HG03175 (cell line): Measurements from ENCODE around the gene FOXO3.

ENCODE experiments used
- ATAC-seq: cut with Tn5 transposase; IDR thresholded peaks from one replicate; pipeline ENCODE4 v1.9.1; 2021; ENCODE audit warnings: mild to moderate bottlenecking, moderate library complexity; ENCODE audit not compliant: unreplicated experiment

Gene FOXO3

DNA sequence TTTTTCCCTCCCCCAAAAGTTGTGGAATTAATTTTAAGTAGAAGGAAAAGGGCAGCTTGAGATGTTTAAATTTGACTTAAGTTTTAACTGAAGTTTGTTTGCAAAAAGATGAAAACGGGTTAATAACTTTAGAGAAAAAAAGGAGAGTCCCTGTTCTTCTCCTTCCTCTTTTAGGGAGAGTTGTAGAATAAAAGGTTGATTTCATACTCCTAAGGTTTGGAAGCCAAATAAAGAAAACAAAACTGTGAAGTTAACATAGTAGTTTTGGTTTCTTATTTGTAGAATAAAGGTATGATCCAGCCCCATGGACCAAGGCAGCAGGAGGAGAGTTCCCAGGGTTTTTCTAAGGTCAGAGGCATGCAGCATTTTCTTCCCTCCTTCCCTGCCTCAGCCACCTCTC, 33.4 kb downstream of the FOXO3 start:
- ATAC-seq, result no peak

DNA sequence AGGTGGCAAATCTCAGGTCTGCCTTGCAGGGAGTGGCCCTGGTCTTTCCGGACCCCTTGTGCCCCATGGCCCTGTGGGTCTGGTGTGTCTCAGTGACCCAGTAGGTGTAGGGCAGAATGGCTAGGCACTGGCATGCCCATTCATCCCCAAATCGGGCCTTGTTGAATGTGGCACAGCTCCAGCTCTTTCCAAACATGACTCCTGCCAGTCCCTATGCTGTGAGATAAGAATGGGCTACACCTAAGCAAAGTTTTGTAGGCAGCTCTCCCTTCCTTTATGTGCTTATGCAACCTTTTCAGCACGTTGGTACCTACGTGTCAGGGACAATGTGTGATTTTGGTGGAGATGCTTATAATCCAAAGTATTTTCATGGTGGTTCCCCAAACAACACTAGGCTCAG, 33.9 kb downstream of the FOXO3 start:
- ATAC-seq, result no peak

DNA sequence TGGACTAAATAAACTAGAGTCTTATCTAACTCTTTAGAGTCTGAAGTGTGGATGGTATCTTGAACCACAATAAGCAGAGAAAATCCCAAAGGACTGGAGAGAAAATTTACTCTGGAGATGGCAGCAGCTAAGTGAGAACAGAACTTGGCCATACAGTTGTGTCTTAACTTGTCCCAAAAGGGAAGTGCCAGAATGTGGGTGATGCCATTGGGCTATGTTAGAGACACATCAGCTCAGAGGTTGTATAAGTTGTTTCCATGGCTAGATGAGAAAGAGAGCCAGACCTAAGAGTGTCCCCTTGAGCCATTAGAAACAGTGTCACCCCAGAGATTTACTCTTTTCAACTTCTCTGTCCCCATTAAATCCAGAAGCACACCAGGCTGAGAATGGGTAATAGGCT, 36.2 kb downstream of the FOXO3 start:
- ATAC-seq, result no peak

DNA sequence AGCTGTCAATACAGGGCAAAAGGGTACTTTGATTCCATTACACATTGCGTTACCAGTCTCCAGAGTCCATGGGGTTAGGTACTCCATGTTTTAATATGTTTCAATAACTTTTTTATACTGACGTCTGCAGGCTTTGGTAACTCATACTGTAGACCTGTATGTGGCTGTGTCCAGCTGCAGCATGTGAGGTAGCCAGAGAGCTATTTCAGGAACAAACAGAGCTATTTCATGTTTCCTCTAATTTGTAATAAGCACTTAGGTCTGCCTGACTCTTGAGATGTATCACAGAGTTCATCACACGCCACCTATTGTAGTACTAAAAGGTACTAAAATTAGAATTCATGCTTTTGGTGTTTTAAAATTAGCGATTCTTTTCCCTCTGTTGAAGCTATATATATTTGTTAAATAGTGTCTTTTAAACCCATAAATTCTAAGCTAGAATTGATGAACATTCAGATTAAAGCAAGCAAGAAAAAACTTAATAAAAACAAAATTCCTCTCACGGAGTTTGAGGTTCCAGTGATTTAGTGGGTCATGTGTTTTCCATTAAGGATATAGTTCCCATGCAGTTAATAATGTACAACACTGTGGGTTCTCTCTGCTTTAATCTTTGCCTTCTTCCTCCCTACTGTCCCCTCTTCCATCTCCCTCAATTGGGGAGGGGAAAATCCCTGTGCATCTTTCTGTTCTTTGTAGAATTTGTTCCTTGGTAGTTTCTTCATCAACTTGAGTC, 37.0 kb downstream of the FOXO3 start:
- ATAC-seq, result no peak

DNA sequence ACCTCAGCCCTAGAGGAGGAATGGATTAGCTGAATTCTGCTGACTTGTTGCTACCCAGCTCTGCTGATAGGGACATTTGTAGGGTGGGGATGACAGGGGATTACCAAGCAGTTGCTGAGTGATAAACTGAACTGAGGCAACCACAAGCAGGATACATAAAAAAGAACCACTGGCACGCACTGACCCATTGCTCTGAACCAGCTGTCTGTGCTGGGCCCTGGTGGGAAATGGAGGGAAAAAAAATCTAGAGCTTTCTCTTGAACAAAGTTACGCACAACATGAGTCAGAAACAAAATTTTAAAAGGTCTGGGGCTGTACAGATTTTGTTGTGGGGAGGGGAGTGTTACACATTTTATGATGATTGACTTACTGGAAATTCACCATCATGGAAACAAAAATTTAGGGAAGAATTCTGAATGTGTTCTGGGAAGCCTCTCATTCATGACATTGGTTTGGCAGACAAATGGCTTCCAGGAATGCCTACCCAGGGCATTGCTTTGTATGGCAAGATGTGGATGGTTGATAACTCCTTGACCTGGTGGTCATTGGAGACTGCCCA, 37.7 kb downstream of the FOXO3 start:
- peak; percentile 70 for ATAC-seq

DNA sequence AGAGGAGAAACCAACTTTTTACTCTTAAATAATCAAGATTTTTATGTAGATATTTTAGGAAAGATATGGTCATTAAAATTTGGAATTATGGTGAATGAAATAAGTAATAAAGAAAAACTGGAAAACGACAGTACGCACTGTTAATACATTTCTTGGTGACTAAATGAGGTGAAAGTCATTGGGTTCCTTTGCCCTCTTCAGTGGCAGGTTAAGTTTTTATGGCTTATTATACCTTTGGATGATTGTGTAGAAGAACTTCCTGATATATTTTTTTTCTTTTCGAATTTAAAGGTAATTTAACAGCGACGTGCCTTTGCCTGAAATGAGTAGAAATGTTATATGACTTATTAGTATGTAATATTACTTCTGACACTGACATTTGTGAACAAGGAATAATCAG, 43.4 kb downstream of the FOXO3 start:
- no peak for ATAC-seq

DNA sequence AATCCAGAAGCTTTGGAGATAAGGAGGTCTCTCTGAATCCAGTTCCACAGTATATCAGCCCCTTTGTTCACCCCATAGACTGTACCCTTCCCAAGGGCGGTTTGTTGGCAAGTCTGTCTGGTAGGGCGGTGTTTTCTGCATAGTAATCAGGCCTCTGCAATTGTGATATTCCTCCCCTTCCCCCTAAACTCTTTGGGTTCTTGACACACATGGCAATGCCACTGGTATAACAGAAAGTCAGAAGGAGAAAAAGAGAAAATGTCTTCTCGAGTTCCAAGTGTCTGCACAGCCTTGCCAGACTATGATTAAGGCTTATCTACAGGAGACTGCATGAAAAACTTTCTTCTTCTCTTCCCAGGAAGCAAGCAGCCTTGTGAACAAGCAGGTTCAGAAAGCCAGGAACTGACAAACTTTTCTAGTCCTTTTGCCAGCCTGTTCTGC, 45.6 kb downstream of the FOXO3 start:
- no peak for ATAC-seq

DNA sequence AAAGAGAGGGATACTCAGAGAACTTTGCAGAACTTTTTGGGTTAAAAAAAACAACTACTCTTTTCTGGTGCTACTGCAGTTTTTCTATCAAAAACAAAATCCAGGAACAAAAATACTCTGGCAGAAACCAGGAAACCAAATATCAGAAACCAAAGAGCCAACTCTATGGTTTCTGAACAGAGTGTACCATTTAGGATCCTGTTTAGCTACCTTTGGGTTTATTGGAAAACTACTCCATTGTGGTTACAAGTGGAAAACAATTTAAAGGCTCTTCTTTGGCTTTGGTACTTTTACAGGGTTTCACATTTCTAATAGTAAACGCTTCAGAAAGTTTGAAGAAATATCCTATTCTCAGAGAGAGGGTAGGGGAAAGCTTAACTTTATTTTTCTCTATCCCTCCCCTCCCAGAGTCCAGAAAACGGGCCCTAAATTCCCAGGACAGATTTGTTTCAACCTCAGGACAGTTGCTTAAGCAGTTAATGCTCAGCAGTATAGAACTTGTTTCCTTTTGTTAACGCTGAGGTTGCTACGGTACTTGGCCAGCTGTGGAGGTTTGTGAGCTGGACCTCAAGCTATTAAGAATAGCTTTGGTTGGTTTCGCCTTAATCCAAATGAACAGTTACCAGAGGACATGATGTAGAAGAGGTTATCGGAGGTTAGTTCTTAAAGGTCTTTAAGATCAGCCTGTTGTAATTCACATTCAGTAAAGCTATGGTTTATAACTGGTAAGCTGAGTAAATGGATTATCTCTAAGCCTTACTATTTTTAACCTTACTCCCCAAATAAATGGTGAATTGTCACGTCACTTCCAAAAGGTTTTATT, 47.9 kb downstream of the FOXO3 start:
- ATAC-seq, result no peak

DNA sequence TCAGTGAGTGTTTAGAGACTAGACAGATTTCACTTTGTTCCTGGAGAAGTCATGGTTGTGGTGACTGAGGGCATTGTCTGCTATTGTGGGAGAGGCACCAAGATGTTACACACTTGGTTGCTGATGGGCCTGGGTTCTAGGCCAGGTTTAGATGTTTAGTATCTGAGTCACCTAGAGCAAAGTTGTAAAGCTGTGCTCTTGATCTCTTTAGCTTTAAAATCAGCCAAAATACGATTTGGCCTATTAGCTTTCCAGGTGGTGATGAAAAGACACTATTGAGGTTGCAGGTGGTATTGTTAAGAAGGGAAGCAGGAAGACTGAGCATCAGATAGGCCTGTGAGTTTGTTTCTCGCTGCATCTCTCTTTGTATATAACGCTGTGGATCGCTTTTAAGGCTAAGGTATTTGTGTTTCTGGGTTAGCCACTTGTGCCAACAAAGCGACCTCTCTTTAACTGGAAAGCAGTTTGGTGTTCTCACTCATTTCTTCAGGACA, 48.6 kb downstream of the FOXO3 start:
- no peak for ATAC-seq

DNA sequence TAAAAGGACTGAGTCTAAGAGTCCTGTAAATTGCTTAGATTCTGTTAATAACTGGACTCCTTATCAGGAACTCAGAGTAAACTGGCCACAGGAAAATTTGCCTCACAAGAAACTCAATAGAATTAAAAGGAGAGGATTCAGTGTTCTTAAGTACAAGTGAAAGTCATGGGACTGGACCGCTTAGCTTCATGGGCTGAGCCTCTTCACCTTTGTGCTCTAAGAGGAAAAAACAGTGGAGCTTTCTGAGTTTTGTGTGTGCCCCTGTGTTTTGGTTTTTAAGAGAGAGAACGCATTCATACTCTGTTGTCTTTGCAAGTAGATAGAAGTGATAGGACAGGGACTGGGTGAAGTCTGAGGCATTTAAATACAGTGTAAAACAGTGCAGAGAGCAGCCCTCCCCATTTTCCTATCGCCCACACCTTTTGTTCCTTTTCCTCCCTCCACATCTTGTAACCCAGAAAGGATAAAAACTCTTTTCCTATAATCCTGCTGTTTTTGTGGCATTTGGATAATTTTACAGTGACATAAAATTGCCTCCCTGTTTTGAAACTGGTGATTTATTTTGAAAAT, 49.6 kb downstream of the FOXO3 start:
- ATAC-seq, result no peak

DNA sequence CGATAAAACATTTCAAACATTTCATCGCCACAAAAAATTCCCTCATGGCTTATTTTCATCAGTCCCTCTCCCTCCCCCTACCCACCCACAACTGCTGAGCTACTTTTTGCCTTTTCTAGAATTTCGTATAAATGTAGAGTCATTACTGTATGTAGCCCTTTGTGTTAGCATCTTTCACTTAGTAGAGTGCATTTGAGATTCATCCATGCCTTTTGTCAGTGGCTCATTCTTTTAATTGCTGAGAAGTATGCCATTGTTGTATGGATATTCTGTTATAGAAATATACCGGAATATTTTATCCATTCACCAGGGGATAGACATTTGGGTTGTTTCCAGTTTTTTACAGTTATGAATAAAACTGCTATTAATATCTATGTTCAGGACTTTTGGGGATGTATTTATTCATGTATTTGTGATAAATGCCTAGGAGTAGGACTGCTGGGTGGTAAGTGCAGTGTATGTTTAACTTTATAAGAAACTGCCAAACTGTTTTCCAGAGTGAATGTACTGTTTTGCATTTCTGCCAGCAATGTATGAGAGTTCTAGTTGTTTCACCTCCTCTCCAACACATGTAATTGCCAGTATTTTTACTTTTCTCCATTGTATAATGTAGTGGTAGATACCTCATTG, 50.4 kb downstream of the FOXO3 start:
- no peak for ATAC-seq

DNA sequence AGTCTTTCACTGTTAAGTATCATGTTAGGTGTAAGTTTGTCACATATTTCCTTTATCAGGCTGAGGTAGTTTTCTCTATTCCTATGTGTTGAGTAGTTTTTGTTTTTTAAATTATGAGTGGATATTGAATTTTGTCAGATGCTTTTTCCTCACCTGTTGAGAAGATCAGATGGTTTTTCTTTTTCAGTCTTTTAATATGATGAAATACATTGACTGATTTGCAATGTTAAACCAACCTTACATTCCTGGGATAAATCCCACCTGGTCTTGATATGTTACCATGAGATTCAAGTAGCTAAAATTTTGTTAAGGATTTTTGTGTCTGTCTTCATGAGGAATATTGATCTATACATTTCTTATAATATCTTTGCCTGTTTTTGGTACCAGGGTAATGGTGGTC, 52.1 kb downstream of the FOXO3 start:
- ATAC-seq, result no peak

DNA sequence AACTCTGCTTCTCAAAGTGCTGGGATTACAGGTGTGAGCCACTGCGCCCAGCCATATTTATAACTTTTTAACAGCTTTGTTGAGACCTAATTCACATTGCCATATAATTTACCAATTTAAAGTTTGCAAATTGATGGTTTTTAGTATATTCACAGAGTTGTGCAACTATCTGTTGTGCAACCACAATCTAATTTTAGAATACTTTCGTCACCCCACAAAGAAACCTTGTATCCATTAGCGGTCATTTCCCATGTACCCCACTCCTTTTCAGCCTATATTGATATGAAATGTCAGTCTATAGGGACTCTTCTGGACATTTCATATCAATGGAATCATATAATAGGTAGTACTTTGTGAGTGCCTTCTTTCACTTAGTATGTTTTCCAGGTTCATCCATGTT, 55.8 kb downstream of the FOXO3 start:
- no peak for ATAC-seq

DNA sequence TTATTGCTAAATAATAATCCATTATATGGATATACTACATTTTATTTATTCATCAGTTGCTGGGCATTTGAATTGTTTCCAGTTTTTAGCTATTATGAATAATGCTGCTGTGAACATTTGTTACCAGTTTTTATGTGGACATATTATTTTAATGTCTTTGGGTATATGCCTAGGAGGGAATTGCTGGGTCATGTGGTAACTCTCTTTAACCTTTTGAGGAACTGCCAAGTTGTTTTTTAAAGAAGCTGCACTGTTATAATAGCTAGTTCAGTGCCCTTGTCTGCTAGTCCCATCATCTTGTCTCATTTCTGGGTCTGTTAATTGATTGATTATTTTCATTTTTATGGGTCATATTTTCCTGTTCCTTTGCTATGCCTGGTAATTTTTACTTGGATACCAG, 56.3 kb downstream of the FOXO3 start:
- ATAC-seq, result no peak

DNA sequence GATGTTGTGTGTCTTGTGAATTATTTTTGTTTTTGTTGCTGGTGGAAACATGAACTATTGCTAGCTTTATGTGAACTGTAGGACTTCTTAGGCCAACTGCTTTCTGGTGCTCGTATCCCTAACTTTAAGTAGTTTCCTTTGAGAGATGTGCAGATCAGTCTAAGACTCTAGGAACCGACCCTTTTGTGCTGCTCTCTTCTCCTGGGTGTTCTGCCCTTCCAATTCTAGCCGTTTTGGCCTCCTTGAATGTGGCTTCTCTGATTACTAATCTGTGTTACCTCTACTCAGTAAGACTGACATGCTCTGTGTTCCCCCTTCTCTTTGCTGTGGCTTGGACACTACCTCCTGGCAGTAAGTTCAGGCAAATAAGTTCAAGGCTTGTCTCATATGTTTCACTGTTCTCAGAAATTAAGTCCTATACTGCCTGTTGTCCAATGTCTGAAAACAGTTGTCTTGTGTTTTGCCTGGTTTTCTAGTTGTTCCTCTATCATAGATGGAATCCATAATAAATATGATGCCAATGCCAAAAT, 58.0 kb downstream of the FOXO3 start:
- no peak for ATAC-seq

DNA sequence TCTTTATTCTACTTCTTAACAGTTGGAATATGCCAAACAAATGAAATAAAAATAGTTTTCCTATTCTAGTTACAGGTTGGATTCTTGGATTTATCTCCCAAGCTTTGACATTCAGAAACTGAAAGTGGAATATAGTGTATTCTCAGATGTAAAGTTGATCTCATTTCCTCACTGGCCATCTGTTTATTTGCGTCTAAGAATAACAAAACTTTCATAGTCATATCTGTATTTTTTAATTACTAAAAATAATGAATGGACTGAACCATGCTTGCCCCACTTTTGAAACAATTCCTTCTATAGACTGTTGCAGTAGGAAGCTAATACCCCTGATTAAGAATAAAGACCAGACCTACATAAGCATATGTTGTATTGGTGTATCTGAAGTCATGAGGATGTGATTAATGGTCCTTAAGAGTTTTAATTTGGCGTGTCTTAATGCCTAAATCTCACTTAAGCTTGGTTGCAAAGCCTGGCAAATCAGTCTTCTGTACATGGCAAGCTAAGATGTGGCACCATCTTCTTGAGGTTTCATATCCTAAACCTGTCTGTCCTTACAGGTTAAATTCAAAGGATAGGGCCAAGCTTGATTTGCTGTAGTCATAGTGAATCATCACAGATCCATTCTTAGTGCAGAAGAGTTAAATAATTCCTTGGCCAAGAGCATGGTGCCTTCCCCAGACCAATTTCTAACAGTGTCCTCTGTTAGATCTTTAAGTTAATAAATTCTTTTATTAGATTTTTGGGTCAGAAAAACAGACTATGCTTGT, 58.9 kb downstream of the FOXO3 start:
- no peak for ATAC-seq

DNA sequence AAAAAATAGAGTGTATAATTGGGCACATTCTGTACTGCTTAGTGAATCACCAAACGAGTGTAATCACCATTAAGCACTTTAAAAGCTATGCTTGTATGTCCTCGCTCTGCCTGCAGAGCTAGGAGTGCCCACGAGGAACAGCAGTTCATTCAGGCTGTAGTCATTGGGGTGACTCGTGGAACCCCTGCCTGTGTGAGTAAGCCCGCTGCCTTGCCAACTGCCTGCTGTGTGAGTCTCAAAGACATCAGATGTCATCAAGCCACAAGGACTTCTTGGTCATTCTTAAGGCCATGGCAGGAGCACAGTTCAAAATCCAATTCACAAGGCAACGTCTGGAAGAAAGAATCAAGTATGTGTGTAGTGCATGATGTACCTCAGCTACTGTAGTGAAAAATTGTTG, 60.4 kb downstream of the FOXO3 start:
- ATAC-seq, result no peak

DNA sequence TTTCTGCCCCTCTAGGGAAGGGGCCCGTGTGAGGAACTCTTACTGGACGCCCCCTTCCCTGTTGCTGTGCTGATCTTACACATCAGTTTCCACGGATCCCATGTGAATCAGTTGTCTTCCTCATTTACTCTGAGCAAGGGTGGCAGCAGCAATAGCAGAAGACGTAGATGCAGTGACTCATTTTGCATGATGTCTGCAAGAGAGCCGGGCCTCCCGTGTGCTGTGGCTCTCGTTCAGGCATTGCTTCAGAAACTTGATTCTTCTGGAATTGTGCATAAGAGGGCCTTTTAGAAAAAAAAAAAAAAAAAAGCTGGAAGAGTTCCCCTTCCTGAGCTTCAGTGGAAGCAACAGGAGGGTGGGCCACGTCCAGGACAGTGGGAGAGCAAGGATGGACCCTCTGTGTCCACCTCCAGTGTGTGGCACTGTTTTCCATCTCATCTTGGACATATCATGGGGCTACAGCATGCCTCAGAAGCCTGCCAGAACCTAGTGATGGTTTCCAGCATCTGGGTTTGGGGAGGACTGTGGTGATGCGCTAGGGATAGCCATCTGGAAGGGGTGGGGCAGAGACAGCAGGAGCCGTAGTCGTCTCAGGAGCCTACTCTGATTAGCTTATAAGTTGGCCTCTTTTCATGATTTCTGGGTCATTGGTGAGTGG, 62.1 kb downstream of the FOXO3 start:
- no peak for ATAC-seq

DNA sequence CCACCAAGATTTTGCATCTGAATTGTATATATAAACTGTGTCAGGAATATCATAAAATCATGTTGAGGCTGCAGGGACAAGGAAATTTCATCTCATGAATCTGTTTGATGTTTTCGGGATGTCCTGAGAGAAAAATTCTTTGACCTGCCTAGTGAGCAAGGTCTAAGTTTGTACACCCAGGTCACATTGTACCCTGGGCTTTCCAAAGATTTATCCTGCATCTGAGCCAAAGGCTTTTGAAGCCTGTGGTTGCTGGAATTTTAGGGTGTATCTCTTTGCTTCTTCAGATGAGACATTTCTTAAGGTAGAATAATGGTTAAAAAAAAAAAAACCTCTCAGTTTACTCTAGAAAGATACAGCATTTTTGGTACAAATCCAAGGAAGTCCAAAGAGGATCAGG, 63.3 kb downstream of the FOXO3 start:
- no peak for ATAC-seq

DNA sequence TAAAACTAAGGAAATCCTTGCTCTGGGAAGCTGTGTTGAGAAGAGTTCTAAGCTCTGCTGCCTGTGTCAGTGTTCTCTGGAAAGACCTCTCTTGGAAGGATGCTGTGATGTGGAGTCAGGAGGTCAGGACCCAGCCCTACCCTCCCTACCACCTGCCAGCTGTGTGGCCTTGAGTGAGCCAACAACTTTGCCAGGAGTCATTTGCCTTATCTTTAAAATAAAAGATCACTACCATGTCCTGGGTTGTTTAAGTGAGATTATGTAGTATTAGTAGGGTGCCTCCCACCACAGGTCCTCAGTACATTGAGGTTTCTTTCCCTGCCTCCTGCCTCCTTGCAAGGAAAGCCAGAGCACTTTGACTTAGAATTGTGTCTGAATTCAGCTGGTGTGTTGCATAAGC, 64.9 kb downstream of the FOXO3 start:
- ATAC-seq, result no peak
